ENCODE results near the gene GNG12. TPM values are rescaled to one million over a fixed set of nuclear protein-coding genes. Genes with fewer than 3 reads are reported as not detected.

Gene GNG12
- total and polyA plus RNA-seq, 11 donors, result 7.7 to 80.2 (median 44.6) TPM

DNA sequence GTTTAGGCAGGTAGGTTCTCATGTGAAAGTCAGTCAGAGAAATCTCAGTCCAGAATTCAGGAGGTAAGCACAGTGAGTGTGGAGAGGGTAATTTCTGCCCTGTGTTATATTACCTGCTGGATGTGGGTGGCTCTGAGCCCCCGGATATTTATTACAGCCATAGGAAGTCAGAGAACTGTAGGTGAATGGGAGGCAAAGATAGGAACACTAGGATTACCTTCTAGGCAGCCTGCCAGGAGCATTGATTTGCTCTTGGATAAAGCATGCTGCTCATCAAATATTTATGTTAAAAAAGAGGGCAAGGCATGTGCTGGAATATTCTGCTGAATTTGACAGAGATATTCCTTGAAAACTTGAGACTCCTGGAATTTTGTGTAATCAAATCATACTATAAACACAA lies 8.5 kb downstream of the GNG12 start:
- ATAC-seq (no peak), DNase-seq (no peak)
- Histone ChIP-seq H3K27ac (no peak overlapping the region), H3K4me1 (peaks cover 0 to 17% (median 0%) of the 10 kb centered on the region in 12 donors), H3K27me3 (no peaks in the 10 kb centered on the region), H3K36me3 (peaks cover 0 to 3% (median 0%) of the 10 kb centered on the region in 9 donors), H3K9me3 (no peaks in the 10 kb centered on the region), H3K4me3 (no peak overlapping the region)
- TF ChIP-seq, protein P1, sequence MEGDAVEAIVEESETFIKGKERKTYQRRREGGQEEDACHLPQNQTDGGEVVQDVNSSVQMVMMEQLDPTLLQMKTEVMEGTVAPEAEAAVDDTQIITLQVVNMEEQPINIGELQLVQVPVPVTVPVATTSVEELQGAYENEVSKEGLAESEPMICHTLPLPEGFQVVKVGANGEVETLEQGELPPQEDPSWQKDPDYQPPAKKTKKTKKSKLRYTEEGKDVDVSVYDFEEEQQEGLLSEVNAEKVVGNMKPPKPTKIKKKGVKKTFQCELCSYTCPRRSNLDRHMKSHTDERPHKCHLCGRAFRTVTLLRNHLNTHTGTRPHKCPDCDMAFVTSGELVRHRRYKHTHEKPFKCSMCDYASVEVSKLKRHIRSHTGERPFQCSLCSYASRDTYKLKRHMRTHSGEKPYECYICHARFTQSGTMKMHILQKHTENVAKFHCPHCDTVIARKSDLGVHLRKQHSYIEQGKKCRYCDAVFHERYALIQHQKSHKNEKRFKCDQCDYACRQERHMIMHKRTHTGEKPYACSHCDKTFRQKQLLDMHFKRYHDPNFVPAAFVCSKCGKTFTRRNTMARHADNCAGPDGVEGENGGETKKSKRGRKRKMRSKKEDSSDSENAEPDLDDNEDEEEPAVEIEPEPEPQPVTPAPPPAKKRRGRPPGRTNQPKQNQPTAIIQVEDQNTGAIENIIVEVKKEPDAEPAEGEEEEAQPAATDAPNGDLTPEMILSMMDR (IDR thresholded peaks at IDR 0.05), result no peak
- no peak for TF ChIP-seq POLR2A (IDR thresholded peaks at IDR 0.05)
- intact Hi-C loops (cut with DNase I), result no loop called here
- 83 to 95% (median 90%) methylated on average over 1 of the region's 1 CpG for WGBS, 4 donors

DNA sequence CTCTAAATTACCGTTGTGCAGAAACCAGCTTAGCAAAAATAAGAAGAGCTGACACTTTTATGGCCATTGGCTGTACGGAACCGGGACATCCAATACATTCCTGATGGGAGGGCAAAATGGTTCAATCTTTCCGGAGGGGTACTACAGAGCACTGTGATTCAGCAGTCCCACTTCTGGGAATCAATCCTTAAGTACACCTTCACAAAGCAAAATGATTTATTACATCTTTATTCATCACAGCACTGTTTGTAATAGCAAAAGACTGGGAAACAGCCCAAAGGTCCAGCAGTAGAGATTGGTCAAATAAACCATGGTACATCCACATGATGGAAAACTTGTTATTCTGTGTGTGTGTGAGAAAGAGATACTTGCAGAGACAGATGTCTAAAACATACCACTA lies 9.7 kb downstream of the GNG12 start:
- intact Hi-C loops (cut with DNase I), result no loop called here
- Histone ChIP-seq H3K4me1 (peaks cover 0 to 21% (median 0%) of the 10 kb centered on the region in 12 donors), H3K4me3 (no peak overlapping the region), H3K27me3 (no peaks in the 10 kb centered on the region), H3K9me3 (no peaks in the 10 kb centered on the region), H3K27ac (no peak overlapping the region), H3K36me3 (peaks cover 0 to 2% (median 0%) of the 10 kb centered on the region in 9 donors)
- TF ChIP-seq POLR2A (IDR thresholded peaks at IDR 0.05), result no peak
- TF ChIP-seq, protein P1 (IDR thresholded peaks at IDR 0.05), result no peak
- no peak for DNase-seq
- 92 to 98% (median 94%) methylated on average over 4 of the region's 4 CpGs for WGBS, 4 donors
- no peak for ATAC-seq

DNA sequence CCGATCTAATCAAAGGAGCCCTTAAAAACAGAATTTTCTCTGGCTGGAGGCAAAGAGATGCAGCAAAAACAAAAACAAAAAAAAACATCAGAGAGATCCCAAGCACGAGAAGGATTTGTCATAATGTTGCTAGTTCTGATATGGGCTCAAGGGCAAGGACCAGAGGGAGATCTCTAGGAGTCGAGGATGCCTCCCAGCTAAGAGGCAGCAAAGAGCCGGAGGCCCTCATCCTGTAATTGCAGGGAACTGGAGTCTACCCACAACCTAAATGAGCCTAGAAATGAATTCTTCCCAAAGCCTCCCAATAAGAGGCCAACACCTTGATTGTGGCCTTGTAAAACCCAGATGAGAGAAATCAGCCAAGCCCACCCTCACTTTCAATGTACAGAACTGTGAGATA lies 12.0 kb downstream of the GNG12 start:
- Histone ChIP-seq H3K4me3 (no peak overlapping the region), H3K27me3 (no peaks in the 10 kb centered on the region), H3K4me1 (peaks cover 0 to 33% (median 0%) of the 10 kb centered on the region in 12 donors), H3K9me3 (no peaks in the 10 kb centered on the region), H3K36me3 (no peaks in the 10 kb centered on the region), H3K27ac (no peak overlapping the region)
- intact Hi-C loops (cut with DNase I), result no loop called here
- DNase-seq (no peak), ATAC-seq (no peak)
- WGBS, 4 donors, result 81 to 88% (median 87%) methylated on average over 4 of the region's 4 CpGs
- TF ChIP-seq POLR2A (IDR thresholded peaks at IDR 0.05), result no peak
- TF ChIP-seq, protein P1 (IDR thresholded peaks at IDR 0.05), result no peak

DNA sequence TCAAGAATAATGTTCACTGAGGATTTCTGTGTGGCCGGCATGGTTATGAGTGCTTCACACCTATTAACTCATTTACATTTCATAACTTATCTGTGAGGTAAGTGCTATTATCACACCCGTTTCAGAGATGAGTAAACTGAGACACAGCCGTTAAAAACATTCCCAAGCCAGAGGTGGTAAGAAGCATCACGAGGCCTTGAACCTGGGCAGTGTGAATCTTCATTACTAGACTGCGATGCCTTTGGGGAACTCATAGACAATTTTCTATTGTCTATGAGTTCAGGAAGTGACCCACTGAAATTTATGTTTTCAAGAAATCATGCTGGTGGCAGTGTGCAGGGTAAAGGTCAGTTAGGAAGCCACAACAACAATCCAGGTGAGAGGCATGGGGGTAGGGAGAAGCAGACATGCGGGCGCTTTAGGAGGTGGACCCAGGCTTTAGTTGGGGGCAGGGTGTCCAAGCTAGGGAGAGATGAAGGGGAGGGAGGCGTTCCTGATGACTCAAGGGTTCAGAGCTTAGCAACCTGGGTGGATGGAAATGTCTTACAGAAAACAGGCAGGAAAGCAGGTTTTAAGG lies 14.5 kb downstream of the GNG12 start:
- intact Hi-C loops (cut with DNase I), result no loop called here
- Histone ChIP-seq H3K27ac (no peak overlapping the region), H3K36me3 (no peaks in the 10 kb centered on the region), H3K4me1 (peaks cover 0 to 52% (median 17%) of the 10 kb centered on the region in 12 donors), H3K4me3 (no peak overlapping the region), H3K9me3 (no peaks in the 10 kb centered on the region), H3K27me3 (no peaks in the 10 kb centered on the region)
- DNase-seq (no peak), ATAC-seq (no peak)
- TF ChIP-seq, protein P1 (IDR thresholded peaks at IDR 0.05), result no peak
- TF ChIP-seq POLR2A (IDR thresholded peaks at IDR 0.05), result no peak
- 93 to 95% (median 95%) methylated on average over 8 of the region's 8 CpGs for WGBS, 4 donors

Measured in heart left ventricle (tissue), 16 donors.